ENCODE results near the gene HDGFL2.

Gene HDGFL2

DNA sequence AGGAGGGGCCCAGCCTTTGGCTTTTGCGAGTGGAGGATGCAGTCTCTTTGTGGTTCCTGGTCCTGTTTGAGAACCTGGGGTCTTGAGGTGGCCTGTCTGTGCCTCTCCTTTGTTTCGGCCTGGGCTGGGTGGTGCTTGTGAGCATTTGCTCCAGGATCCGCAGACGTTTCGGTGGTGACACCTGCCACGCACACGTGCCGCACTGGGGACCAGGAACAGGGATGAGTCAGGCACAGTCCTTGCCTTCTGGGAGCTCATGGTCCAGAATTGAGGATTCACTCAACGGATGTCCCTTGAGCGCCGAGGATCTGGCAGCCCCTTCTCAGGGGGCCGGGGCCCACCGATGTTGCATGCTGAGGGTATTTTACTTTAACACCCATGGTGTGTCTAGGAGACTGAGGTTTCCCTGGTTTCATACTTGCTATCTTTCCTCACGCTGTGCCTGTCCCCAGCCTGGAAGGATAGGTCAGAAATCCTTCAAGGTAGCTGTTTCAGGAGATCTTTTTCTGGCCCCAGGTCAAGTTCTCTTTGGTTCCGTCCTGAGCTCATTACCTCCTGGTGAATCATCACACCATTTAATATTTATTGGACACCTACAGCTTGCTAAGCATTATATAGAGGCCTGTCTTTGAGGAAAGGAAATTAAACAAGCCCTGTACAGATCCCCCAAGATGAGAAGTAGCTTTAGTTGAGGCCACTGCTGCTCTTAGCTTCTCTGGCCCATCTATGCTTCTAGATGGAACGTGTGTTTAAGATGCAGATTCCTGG, 5.1 kb downstream of the HDGFL2 start:
- no peaks in the 10 kb centered on the region for H3K9me3 ChIP-seq (ENCODE audit: insufficient read depth, low read depth, low read length)
- peaks cover 3% of the 10 kb centered on the region; the same call in 1 of the 2 replicates for H3K4me1 ChIP-seq (ENCODE audit: insufficient read depth, low read length)
- 89% methylated on average over 16 of the region's 16 CpGs for WGBS
- no peak overlapping the region for H3K4me3 ChIP-seq (ENCODE audit: low read length)
- no peaks in the 10 kb centered on the region for H3K27me3 ChIP-seq (ENCODE audit: insufficient read depth, low read length)
- H3K36me3 ChIP-seq (ENCODE audit: insufficient read depth, low read length) = peaks cover 32% of the 10 kb centered on the region
- no peak overlapping the region for H3K27ac ChIP-seq (ENCODE audit: low read depth, low read length)
- H3K9ac ChIP-seq (ENCODE audit: low read depth, low read length) = no peak overlapping the region

DNA sequence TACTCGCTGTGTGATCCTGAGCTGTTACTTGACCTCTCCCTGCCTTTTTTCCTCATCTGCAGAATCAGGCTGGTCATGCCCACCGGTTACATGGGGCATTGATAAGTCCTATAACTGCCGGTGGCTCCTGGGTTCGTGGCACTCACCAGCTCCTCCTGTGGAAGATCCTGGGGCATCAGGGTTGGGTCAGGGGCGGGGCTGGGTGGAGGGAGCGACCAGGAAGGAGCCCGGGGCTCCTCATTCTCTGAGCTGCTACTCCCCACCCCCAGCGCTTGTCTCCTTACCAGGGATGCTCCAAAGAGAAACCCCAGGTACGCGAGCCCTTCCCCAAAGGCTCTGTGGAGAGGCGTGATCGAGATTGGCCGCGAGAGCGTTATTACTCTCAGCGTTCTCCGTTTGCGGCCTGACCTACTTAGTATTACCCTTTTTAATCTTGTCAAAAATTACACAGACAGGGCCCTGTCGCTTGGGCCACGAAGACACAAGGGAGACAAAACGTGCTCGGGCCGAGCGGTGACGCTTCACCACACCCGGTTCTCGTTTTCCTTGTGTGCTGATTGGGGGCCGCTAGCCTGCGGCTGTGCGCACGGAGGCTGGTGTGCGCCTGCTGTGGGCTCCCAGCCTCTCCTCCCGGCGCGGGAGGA, 10.7 kb downstream of the HDGFL2 start:
- WGBS = 94% methylated on average over 35 of the region's 35 CpGs
- H3K27ac ChIP-seq (ENCODE audit: low read depth, low read length) = no peak overlapping the region
- H3K36me3 ChIP-seq (ENCODE audit: insufficient read depth, low read length) = peaks cover 42% of the 10 kb centered on the region
- H3K27me3 ChIP-seq (ENCODE audit: insufficient read depth, low read length) = no peaks in the 10 kb centered on the region
- no peak overlapping the region for H3K4me3 ChIP-seq (ENCODE audit: low read length)
- no peaks in the 10 kb centered on the region for H3K9me3 ChIP-seq (ENCODE audit: insufficient read depth, low read depth, low read length)
- H3K4me1 ChIP-seq (ENCODE audit: insufficient read depth, low read length) = no peaks in the 10 kb centered on the region
- H3K9ac ChIP-seq (ENCODE audit: low read depth, low read length) = no peak overlapping the region

DNA sequence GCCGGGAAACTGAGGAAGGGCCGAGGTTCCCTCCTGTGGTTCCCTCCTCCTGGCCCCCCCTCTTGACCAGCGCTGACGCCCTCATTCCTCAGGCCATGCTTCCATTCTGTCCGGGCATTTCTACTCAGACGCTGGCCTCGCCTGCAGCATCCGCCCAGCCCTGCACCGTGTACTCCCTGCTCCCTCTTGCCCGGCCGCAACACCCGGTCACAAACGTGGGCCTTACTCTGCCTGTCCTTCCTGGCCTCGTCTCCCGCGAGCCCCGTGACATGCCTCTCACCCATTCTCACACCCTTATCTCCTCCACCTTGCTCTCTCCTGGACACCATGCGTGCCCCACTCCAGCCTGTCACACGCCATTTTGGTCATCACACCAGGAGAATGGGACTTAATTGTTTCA, 11.3 kb downstream of the HDGFL2 start:
- Histone ChIP-seq H3K27ac (ENCODE audit: low read depth, low read length) (no peak overlapping the region), H3K27me3 (ENCODE audit: insufficient read depth, low read length) (no peaks in the 10 kb centered on the region), H3K4me3 (ENCODE audit: low read length) (no peak overlapping the region), H3K36me3 (ENCODE audit: insufficient read depth, low read length) (peaks cover 43% of the 10 kb centered on the region), H3K9me3 (ENCODE audit: insufficient read depth, low read depth, low read length) (no peaks in the 10 kb centered on the region), H3K9ac (ENCODE audit: low read depth, low read length) (no peak overlapping the region), H3K4me1 (ENCODE audit: insufficient read depth, low read length) (no peaks in the 10 kb centered on the region)
- WGBS = 97% methylated on average over 19 of the region's 19 CpGs

DNA sequence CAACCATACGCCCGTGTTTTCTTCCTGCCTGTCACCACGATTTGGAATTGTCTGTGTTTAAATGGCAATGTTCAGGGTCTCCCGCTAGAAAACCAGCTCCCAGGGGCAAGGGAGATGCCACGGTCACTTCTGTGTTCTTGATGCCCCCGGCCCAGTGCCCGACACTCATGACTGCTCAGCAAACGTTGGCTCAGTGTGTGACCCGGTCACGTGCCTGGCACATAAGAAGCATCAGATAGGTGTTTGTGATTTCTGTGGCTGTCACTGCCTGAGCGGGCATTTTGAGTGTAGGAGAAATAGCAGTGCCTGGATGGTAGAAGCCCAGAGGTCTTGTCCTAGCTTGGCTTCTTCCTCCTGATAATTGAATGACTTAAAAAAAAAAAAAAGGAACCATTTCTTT, 15.5 kb downstream of the HDGFL2 start:
- H3K36me3 ChIP-seq (ENCODE audit: insufficient read depth, low read length) = peaks cover 67% of the 10 kb centered on the region
- 92% methylated on average over 11 of the region's 11 CpGs for WGBS
- H3K9me3 ChIP-seq (ENCODE audit: insufficient read depth, low read depth, low read length) = no peaks in the 10 kb centered on the region
- H3K4me1 ChIP-seq (ENCODE audit: insufficient read depth, low read length) = no peaks in the 10 kb centered on the region
- H3K4me3 ChIP-seq (ENCODE audit: low read length) = no peak overlapping the region
- no peak overlapping the region for H3K9ac ChIP-seq (ENCODE audit: low read depth, low read length)
- H3K27me3 ChIP-seq (ENCODE audit: insufficient read depth, low read length) = no peaks in the 10 kb centered on the region
- H3K27ac ChIP-seq (ENCODE audit: low read depth, low read length) = no peak overlapping the region

DNA sequence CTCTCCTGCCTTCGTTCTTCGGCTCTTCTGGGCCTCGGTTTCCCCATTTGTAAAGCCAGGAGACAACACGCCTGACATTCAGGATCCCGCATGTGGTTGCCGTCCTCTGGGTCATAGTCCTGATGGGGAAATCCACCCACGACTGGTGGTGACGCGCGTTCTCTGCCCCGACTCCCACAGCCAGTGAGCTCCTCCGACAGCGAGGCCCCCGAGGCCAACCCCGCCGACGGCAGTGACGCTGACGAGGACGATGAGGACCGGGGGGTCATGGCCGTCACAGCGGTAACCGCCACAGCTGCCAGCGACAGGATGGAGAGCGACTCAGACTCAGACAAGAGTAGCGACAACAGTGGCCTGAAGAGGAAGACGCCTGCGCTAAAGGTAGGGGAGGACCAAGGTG, 16.4 kb downstream of the HDGFL2 start:
- Histone ChIP-seq H3K9ac (ENCODE audit: low read depth, low read length) (no peak overlapping the region), H3K36me3 (ENCODE audit: insufficient read depth, low read length) (peaks cover 68% of the 10 kb centered on the region), H3K4me1 (ENCODE audit: insufficient read depth, low read length) (no peaks in the 10 kb centered on the region), H3K4me3 (ENCODE audit: low read length) (no peak overlapping the region), H3K27ac (ENCODE audit: low read depth, low read length) (no peak overlapping the region), H3K9me3 (ENCODE audit: insufficient read depth, low read depth, low read length) (no peaks in the 10 kb centered on the region), H3K27me3 (ENCODE audit: insufficient read depth, low read length) (no peaks in the 10 kb centered on the region)
- WGBS = 96% methylated on average over 29 of the region's 29 CpGs

DNA sequence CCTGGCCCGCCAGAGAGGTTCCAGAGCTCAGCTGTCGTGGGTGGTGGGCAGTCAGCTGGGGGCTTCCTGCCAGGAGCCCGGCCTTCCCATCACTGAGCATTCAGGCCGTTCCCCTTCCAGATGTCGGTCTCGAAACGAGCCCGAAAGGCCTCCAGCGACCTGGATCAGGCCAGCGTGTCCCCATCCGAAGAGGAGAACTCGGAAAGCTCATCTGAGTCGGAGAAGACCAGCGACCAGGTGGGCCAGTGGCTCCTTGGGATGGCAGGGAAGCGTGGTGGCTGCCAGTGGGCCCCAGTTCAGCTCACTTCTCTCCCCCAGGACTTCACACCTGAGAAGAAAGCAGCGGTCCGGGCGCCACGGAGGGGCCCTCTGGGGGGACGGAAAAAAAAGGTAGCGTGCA, 19.3 kb downstream of the HDGFL2 start:
- Histone ChIP-seq H3K4me1 (ENCODE audit: insufficient read depth, low read length) (no peaks in the 10 kb centered on the region), H3K9ac (ENCODE audit: low read depth, low read length) (no peak overlapping the region), H3K4me3 (ENCODE audit: low read length) (no peak overlapping the region), H3K27me3 (ENCODE audit: insufficient read depth, low read length) (no peaks in the 10 kb centered on the region), H3K36me3 (ENCODE audit: insufficient read depth, low read length) (peaks cover 83% of the 10 kb centered on the region), H3K27ac (ENCODE audit: low read depth, low read length) (no peak overlapping the region), H3K9me3 (ENCODE audit: insufficient read depth, low read depth, low read length) (no peaks in the 10 kb centered on the region)
- WGBS = 96% methylated on average over 21 of the region's 21 CpGs

DNA sequence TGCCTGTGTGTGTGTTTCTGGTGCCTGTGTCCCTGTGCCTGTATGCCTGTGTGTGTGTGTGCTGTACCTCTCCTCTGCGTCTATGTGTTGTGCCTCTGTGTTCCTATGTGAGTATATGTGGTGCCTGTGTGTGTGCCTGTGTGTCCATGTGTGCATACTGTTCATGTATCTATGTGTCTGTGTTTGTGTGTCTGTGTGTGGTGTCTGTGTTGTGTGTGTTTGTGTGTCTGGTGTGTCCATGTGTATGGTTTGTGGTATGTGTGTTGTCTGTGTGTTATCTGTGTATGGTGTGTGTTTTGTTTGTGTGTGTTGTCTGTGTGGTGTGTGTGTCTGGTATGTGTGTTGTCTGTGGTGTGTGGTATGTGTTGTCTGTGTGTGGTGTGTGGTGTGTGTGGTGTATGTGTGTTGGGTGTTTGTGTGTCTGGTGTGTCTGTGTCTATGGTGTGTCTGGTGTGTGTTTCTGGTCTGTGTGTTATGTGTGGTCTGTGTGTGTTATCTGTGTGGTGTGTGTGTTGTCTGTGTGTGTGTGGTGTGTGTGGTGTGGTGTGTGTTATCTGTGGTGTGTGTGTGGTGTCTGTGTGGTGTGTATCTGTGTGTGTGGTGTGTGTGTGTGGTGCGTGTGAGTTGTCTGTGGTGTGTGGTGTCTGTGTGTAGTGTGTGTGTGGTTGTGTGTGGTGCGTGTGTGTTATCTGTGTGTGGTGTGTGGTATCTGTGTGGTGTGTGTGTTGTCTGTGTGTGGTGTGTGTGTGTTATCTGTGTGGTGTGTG, 20.4 kb downstream of the HDGFL2 start:
- Histone ChIP-seq H3K4me3 (ENCODE audit: low read length) (no peak overlapping the region), H3K27ac (ENCODE audit: low read depth, low read length) (no peak overlapping the region), H3K9me3 (ENCODE audit: insufficient read depth, low read depth, low read length) (no peaks in the 10 kb centered on the region), H3K27me3 (ENCODE audit: insufficient read depth, low read length) (no peaks in the 10 kb centered on the region), H3K9ac (ENCODE audit: low read depth, low read length) (no peak overlapping the region), H3K4me1 (ENCODE audit: insufficient read depth, low read length) (no peaks in the 10 kb centered on the region), H3K36me3 (ENCODE audit: insufficient read depth, low read length) (peaks cover 84% of the 10 kb centered on the region)
- WGBS = 87% methylated on average over 3 of the region's 3 CpGs

DNA sequence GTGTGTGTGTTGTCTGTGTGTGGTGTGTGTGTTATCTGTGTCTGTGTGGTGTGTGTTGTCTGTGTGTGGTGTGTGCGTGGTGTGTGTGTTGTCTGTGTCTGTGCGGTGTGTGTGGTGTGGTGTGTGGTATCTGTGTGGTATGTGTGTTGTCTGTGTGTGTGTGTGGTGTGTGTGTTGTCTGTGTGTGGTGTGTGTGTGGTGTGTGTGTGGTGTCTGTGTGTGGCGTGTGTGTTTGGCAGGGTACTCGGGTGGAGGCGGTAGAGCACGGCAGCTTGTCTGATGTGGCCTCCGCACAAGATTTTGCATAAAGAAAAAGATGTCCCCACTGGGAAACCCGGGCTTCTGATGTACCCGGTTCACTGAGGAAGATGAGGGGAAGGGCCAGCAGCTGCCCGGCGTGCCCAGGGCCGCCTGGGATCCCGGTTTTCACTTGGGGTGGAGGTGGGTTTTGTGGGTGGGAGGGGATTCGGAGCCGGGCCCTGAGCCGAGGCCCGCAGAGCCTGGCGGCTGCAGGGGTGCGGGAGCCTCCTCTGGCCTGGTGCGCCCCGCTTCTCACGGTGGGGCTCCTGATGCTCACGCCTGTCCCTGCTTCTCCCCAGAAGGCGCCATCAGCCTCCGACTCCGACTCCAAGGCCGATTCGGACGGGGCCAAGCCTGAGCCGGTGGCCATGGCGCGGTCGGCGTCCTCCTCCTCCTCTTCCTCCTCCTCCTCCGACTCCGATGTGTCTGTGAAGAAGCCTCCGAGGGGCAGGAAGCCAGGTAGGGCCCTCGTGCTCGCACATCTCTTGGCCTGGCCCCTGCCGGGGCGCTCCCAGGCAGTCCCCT, 21.2 kb downstream of the HDGFL2 start:
- Histone ChIP-seq H3K4me3 (ENCODE audit: low read length) (no peak overlapping the region), H3K27ac (ENCODE audit: low read depth, low read length) (no peak overlapping the region), H3K27me3 (ENCODE audit: insufficient read depth, low read length) (no peaks in the 10 kb centered on the region), H3K36me3 (ENCODE audit: insufficient read depth, low read length) (peaks cover 86% of the 10 kb centered on the region), H3K4me1 (ENCODE audit: insufficient read depth, low read length) (no peaks in the 10 kb centered on the region), H3K9me3 (ENCODE audit: insufficient read depth, low read depth, low read length) (no peaks in the 10 kb centered on the region), H3K9ac (ENCODE audit: low read depth, low read length) (no peak overlapping the region)
- 95% methylated on average over 41 of the region's 41 CpGs for WGBS

DNA sequence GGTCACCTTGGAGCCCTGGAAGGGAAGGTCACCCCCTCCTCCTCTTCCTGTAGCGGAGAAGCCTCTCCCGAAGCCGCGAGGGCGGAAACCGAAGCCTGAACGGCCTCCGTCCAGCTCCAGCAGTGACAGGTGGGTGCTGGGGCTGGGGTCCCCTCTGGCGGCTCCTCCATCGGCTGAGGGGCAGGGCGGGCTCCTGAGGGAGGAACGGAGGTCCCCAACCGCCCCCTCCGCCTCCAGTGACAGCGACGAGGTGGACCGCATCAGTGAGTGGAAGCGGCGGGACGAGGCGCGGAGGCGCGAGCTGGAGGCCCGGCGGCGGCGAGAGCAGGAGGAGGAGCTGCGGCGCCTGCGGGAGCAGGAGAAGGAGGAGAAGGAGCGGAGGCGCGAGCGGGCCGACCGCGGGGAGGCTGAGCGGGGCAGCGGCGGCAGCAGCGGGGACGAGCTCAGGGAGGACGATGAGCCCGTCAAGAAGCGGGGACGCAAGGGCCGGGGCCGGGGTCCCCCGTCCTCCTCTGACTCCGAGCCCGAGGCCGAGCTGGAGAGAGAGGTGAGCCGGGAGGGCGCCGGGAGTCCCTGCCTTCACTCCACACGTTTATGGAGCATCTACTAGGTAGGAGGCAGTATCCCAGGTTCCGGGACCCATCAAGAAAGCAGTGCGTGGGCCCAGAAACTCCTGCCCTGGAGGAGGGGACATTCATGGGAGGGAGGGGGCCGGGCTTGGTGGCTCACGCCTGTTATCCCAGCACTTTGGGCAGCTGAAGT, 22.0 kb downstream of the HDGFL2 start:
- Histone ChIP-seq H3K4me1 (ENCODE audit: insufficient read depth, low read length) (no peaks in the 10 kb centered on the region), H3K27me3 (ENCODE audit: insufficient read depth, low read length) (no peaks in the 10 kb centered on the region), H3K9me3 (ENCODE audit: insufficient read depth, low read depth, low read length) (no peaks in the 10 kb centered on the region), H3K36me3 (ENCODE audit: insufficient read depth, low read length) (peaks cover 87% of the 10 kb centered on the region), H3K27ac (ENCODE audit: low read depth, low read length) (no peak overlapping the region), H3K9ac (ENCODE audit: low read depth, low read length) (no peak overlapping the region), H3K4me3 (ENCODE audit: low read length) (no peak overlapping the region)
- WGBS = 96% methylated on average over 61 of the region's 61 CpGs

DNA sequence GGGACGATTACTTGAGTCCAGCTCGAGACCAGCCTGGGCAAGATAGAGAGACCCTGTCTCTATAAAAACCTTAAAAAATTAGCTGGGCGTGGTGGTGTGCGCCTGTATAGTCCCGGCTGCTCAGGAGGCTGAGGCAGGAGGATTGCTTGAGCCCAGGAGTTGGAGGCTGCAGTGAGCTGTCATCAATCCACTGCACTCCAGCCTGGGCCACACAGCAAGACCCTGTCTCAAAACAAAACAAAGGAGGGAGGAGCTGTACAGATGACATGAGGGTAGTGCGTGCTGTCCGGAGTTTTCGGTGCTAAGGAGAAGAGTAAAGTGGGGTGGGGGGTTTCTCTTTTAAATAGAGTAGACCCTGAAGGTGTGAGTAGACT, 22.6 kb downstream of the HDGFL2 start:
- WGBS = 96% methylated on average over 8 of the region's 8 CpGs
- no peak overlapping the region for H3K27ac ChIP-seq (ENCODE audit: low read depth, low read length)
- H3K36me3 ChIP-seq (ENCODE audit: insufficient read depth, low read length) = peaks cover 85% of the 10 kb centered on the region
- no peaks in the 10 kb centered on the region for H3K4me1 ChIP-seq (ENCODE audit: insufficient read depth, low read length)
- no peak overlapping the region for H3K9ac ChIP-seq (ENCODE audit: low read depth, low read length)
- no peaks in the 10 kb centered on the region for H3K27me3 ChIP-seq (ENCODE audit: insufficient read depth, low read length)
- no peak overlapping the region for H3K4me3 ChIP-seq (ENCODE audit: low read length)
- no peaks in the 10 kb centered on the region for H3K9me3 ChIP-seq (ENCODE audit: insufficient read depth, low read depth, low read length)
